GM12878 (cell line): Measurements from ENCODE around the gene TEX55. TPM values are rescaled to one million over a fixed set of nuclear protein-coding genes. Genes with fewer than 3 reads are reported as not detected.

Experiments
- ATAC-seq: fragments of 200-7000 bp; cut with Tn5 transposase; 3 replicates; pipeline ENCODE4 v1.9.1; 2020; ENCODE audit warnings: mild to moderate bottlenecking, moderate library complexity
- BruUV-seq: library from RNA; stranded (reverse); fragments of 400-500 nt; replicated peaks from 2 replicates; lab custom pipeline; 2021; lab: Mats Ljungman, UMichigan
- CTCF ChIA-PET: fragments of 300-600 bp; sonication (Branson Sonifier 250); formaldehyde crosslinking; extraction: SDS; loops from one replicate; lab custom pipeline; 2021; ENCODE audit warnings: inconsistent platforms; lab: Yijun Ruan, JAX
- POLR2A ChIA-PET: fragments of 350-600 bp; formaldehyde crosslinking; extraction: SDS; loops from one replicate; lab custom pipeline; 2021; ENCODE audit warnings: inconsistent platforms; lab: Charles Lee
- RAD21 ChIA-PET: fragments of 300-600 bp; sonication (Branson Sonifier 250); formaldehyde crosslinking; loops from one replicate; lab custom pipeline; 2023; ENCODE audit warnings: antibody characterized with exemption; ENCODE audit not compliant: unreplicated experiment; lab: Charles Lee
- SMC1A ChIA-PET: fragments of 300-600 bp; sonication (Branson Sonifier 250); formaldehyde crosslinking; loops from one replicate; lab custom pipeline; 2023; ENCODE audit not compliant: unreplicated experiment, uncharacterized antibody; lab: Charles Lee
- DNase-seq: peaks from one replicate; pipeline ENCODE4 v3.0.0-alpha.2; 2011; ENCODE audit warnings: low read depth, low spot score
- FAIRE-seq: peaks from 3 replicates; lab custom pipeline; 2011; peaks lifted over from hg19 to GRCh38; lab: Jason Lieb, UNC
- H2AFZ ChIP-seq: 2 replicates; pipeline ENCODE4 v1.6.0; 2011; ENCODE audit warnings: low read depth, low read length, control low read depth; ENCODE audit not compliant: control insufficient read depth
- H3K27ac ChIP-seq: 2 replicates; pipeline ENCODE4 v1.5.1; 2011; ENCODE audit warnings: control low read depth; ENCODE audit not compliant: control insufficient read depth, insufficient read depth
- H3K27me3 ChIP-seq, 2 experiments: replicated peaks in 1 of 2; 2 replicates each; pipeline versions ENCODE4 v1.6.0 to v1.6.1; 2011; ENCODE audit warnings: low read length in 1 of 2; ENCODE audit not compliant: control insufficient read depth in 2 of 2, insufficient read depth in 2 of 2
- H3K36me3 ChIP-seq, 2 experiments: 2 replicates each; pipeline ENCODE4 v1.5.1; 2011; ENCODE audit warnings: low read length in 1 of 2; ENCODE audit not compliant: control insufficient read depth in 2 of 2, insufficient read depth in 2 of 2
- H3K4me1 ChIP-seq: 2 replicates; pipeline ENCODE4 v1.6.1; 2011; ENCODE audit warnings: mild to moderate bottlenecking, low read length, moderate library complexity, mixed read lengths; ENCODE audit not compliant: control insufficient read depth, insufficient read depth
- H3K4me2 ChIP-seq: 2 replicates; pipeline ENCODE4 v1.6.0; 2011; ENCODE audit warnings: control low read depth; ENCODE audit not compliant: control insufficient read depth, insufficient read depth
- H3K4me3 ChIP-seq: fragments of 200-600 bp; sonication (generic); 2 replicates; pipeline ENCODE4 v1.5.1; 2016
- H3K79me2 ChIP-seq: 2 replicates; pipeline ENCODE4 v1.6.0; 2011; ENCODE audit warnings: low read length; ENCODE audit not compliant: control insufficient read depth, insufficient read depth
- H3K9ac ChIP-seq: 2 replicates; pipeline ENCODE4 v1.8.0; 2011; ENCODE audit warnings: low read length, control low read depth, mixed read lengths; ENCODE audit not compliant: control insufficient read depth, insufficient read depth
- H3K9me3 ChIP-seq: replicated peaks from 3 replicates; pipeline ENCODE4 v1.5.1; 2011; ENCODE audit warnings: mild to moderate bottlenecking, low read length; ENCODE audit not compliant: control insufficient read depth, insufficient read depth
- H4K20me1 ChIP-seq: 2 replicates; pipeline ENCODE4 v1.6.0; 2011; ENCODE audit not compliant: control insufficient read depth, insufficient read depth
- HCFC1 ChIP-seq: fragments of 150-350 bp; IDR thresholded peaks from 2 replicates; pipeline ENCODE4 v1.6.1; 2014; ENCODE audit warnings: low read length
- IRF4 ChIP-seq: IDR thresholded peaks from 2 replicates; pipeline ENCODE4 v1.6.1; 2011; ENCODE audit warnings: low read depth, low read length
- TBL1XR1 ChIP-seq: IDR thresholded peaks from 2 replicates; pipeline ENCODE4 v1.6.1; 2012; ENCODE audit warnings: low read depth, low read length, improper control_type of control experiment
- WRNIP1 ChIP-seq: IDR thresholded peaks from 2 replicates; pipeline ENCODE4 v1.6.1; 2011; ENCODE audit warnings: low read depth, low read length, improper control_type of control experiment, borderline replicate concordance
- ZNF207 ChIP-seq: fragments of 450-650 bp; IDR thresholded peaks from 2 replicates; pipeline ENCODE4 v1.6.1; 2014; ENCODE audit warnings: antibody characterized with exemption, mild to moderate bottlenecking, borderline replicate concordance
- ZNF217 ChIP-seq: fragments of 450-650 bp; IDR thresholded peaks from 2 replicates; pipeline ENCODE4 v1.6.1; 2017; ENCODE audit warnings: antibody characterized with exemption, mild to moderate bottlenecking
- WGBS: methylation state at CpG from one replicate; pipeline ENCODE4 v1.1.6; 2016; ENCODE audit warnings: low lambda C conversion rate; ENCODE audit not compliant: insufficient replicate concordance, insufficient coverage; ENCODE audit errors: missing lambda C conversion rate; 5-methylcytosine and 5-hydroxymethylcytosine counted together
- in situ Hi-C: fragments of 300-500 bp; cut with MboI; formaldehyde crosslinking; loops from 9 replicates; pipeline ENCODE4 v1.14.3; 2018; ENCODE audit warnings: mixed read lengths
- intact Hi-C: fragments of 100-400 bp; cut with micrococcal nuclease; formaldehyde crosslinking; loops from one replicate; pipeline ENCODE4 v1.14.2; 2022; ENCODE audit not compliant: unreplicated experiment
- polyA plus RNA-seq, 11 experiments: library from polyadenylated mRNA; depleted of rRNA in 4 of 11; unstranded in 6 of 11; stranded (reverse) in 5 of 11; fragments of >200 nt; fragmentation: Nextera tagmentation in 4 of 11; fragmentation: Illumina TruSeq in 1 of 11; extraction: Ambion mirVana in 4 of 11; extraction: Trizol in 1 of 11; gene quantifications; 1 replicate in 1 of 11; 2 replicates in 10 of 11; pipeline versions ENCODE4 v1.2.1 to v1.2.3, GENCODE V29; 2011 to 2016; ENCODE audit warnings: inconsistent platforms in 2 of 11, missing spikeins in 2 of 11, low read depth in 1 of 11
- total RNA-seq, 4 experiments: library from RNA; depleted of rRNA in 3 of 4; stranded (reverse); fragments of >200 nt in 3 of 4; fragmentation: Illumina TruSeq in 1 of 4; extraction: Trizol in 1 of 4; gene quantifications; 2 replicates each; pipeline versions ENCODE4 v1.2.1 to v1.2.3, GENCODE V29; 2013 to 2021
- TF ChIP-seq, protein P1 (sequence below): IDR thresholded peaks from 2 replicates; pipeline ENCODE4 v1.6.1; 2011; ENCODE audit warnings: mild to moderate bottlenecking, low read depth, low read length, moderate library complexity; ENCODE audit not compliant: insufficient replicate concordance

Gene TEX55
- total and polyA plus RNA-seq, 10 of the 15 experiments (the other 5 are each of a cell fraction or from before 2014, with no cell fraction given) = not detected

DNA sequence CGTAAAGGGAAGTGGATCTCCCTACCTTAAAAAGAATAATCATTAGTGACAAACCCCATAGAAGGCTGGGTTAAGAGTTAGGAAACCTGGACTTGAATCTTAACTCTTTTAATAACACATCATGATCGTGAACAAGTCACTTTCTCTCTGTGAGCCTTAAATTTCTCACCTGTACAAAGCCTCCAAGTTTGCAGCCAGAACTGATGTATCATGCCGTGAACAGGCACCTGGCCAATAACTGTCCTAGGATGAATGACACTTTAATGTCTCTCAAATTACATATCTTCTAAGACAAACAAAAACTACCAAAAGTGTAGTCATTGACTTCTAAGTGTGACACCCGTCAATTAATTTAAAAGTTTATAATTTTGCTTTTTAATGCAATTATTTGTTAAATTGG, 31.4 kb downstream of the TEX55 start:
- no peaks in the 10 kb centered on the region for H3K27me3 ChIP-seq
- H3K9ac ChIP-seq = no peak overlapping the region
- intact Hi-C loops = no loop called here
- RAD21 ChIA-PET = interaction anchor here (1.2 kb wide), 1 partner anchor 64 kb away, joined by 4 read pairs; no protein-coding TSS in a partner anchor
- no peak overlapping the region for H2AFZ ChIP-seq
- CTCF ChIA-PET = no interaction called here
- no peaks in the 10 kb centered on the region for H3K36me3 ChIP-seq
- 24% methylated on average over 4 of the region's 4 CpGs for WGBS
- no TSS peak for BruUV-seq
- TF ChIP-seq ZNF207 (no peak), HCFC1 (no peak), WRNIP1 (no peak), TBL1XR1 (no peak)
- TF ChIP-seq, protein P1, sequence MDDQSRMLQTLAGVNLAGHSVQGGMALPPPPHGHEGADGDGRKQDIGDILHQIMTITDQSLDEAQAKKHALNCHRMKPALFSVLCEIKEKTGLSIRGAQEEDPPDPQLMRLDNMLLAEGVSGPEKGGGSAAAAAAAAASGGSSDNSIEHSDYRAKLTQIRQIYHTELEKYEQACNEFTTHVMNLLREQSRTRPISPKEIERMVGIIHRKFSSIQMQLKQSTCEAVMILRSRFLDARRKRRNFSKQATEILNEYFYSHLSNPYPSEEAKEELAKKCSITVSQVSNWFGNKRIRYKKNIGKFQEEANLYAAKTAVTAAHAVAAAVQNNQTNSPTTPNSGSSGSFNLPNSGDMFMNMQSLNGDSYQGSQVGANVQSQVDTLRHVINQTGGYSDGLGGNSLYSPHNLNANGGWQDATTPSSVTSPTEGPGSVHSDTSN = no peak
- in situ Hi-C loops = no loop called here
- POLR2A ChIA-PET = no interaction called here
- SMC1A ChIA-PET = no interaction called here
- no peak for ATAC-seq
- no peaks in the 10 kb centered on the region for H3K9me3 ChIP-seq
- H3K79me2 ChIP-seq = no peaks in the 10 kb centered on the region
- H3K27ac ChIP-seq = no peak overlapping the region
- no peaks in the 10 kb centered on the region for H3K4me1 ChIP-seq
- H3K4me2 ChIP-seq = no peak overlapping the region
- H4K20me1 ChIP-seq = no peaks in the 10 kb centered on the region
- no peak for DNase-seq
- no peak overlapping the region for H3K4me3 ChIP-seq
- no peak for FAIRE-seq

DNA sequence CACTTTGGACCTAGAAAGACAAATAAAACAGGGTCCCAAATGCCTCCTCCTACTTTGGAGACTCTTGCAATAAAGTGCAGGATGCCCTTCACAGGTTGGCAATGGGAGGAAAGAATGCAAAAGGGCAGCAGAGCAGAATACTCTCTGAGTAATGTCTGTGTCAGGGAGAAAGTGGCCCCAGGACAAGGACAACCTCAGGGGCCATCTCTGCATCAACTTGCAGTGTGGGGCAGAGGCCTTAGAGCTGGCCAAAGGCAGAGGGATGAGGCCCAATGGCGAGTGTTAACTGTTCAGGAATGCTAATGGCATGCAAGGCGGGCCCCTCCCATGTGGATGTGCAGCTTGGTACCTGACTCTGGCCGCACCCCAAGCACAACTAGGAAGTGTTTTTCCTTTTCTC, 35.8 kb downstream of the TEX55 start:
- Histone ChIP-seq H3K27me3 (no peaks in the 10 kb centered on the region), H3K4me3 (no peak overlapping the region), H3K4me2 (no peak overlapping the region), H3K9me3 (no peaks in the 10 kb centered on the region), H2AFZ (no peak overlapping the region), H3K9ac (no peak overlapping the region), H3K27ac (no peak overlapping the region), H3K79me2 (no peaks in the 10 kb centered on the region), H3K4me1 (no peaks in the 10 kb centered on the region), H4K20me1 (no peaks in the 10 kb centered on the region), H3K36me3 (no peaks in the 10 kb centered on the region)
- intact Hi-C loops = no loop called here
- RAD21 ChIA-PET = no interaction called here
- WGBS = 41% methylated on average over 3 of the region's 3 CpGs
- DNase-seq (no peak), FAIRE-seq (no peak), ATAC-seq (no peak)
- SMC1A ChIA-PET = interaction anchor here (0.6 to 1.7 kb wide), 4 partner anchors 16 to 1127 kb away, joined by 3 to 5 read pairs (median 4); partner anchors contain the start of gene B4GALT4
- CTCF ChIA-PET = no interaction called here
- in situ Hi-C loops = no loop called here
- POLR2A ChIA-PET = no interaction called here
- TF ChIP-seq IRF4 (no peak), ZNF217 (no peak)
- no TSS peak for BruUV-seq
